Cardiac fibroblast (primary cell): Measurements from ENCODE around the gene OR52N2.

Source experiments
- DNase-seq, 2 donors: peaks; one replicate each; pipeline versions ENCODE4 v3.0.0 to v3.0.0-alpha.2; 2010; ENCODE audit warnings: low read depth in 2 of 2
- H3K4me3 ChIP-seq, 2 donors: replicated peaks in 1 of 2; 1 replicate in 1 of 2; 2 replicates in 1 of 2; pipeline ENCODE4 v1.5.1; 2011; ENCODE audit warnings: low read depth in 2 of 2, low read length in 2 of 2, mild to moderate bottlenecking in 2 of 2, moderate library complexity in 1 of 2
- CTCF ChIP-seq: IDR thresholded peaks from one replicate; pipeline ENCODE4 v1.5.1; 2011; ENCODE audit warnings: low read depth, mild to moderate bottlenecking, low read length, inconsistent platforms

OR52N2 gene

DNA sequence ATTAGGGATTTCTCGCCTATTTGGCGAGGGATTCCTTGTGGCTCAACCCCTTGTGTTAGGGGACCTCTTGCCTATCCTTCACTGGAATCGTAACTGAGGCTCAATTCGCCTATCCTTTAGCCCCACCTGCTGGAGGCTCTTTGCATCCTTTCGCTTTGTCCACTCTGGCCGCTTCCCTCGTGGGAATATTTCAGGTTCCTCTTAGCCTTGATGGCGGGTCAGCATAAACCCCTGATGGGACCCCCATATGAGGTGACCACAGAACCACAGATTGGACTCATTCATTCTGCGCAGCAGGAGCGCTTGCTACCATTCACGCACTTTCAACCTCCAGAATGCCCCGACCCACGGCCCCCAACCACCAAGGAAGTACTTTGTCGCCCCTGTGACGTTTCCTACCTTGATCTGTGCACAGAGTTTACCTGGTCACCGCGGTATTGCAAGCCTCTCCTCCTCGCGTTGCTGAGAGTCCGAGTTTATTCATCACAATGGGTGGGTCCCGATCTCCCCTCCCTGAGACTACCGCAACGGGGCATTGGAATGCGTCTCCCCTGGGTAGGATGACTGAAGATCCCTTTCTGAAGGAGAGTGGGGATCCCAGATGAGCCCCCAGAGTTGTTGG is at the start of gene OR52N2:
TSS of gene OR52N2 (plus strand) at position 425 of the 622 bp plus-strand sequence. CDS start 11,412 bp downstream, outside the sequence.
- peak; percentile 83 for TF ChIP-seq CTCF
- peak within 1 kb of the TSS; percentile 45 to 59 for H3K4me3 ChIP-seq
- DNase-seq, result peak; percentile 82

DNA sequence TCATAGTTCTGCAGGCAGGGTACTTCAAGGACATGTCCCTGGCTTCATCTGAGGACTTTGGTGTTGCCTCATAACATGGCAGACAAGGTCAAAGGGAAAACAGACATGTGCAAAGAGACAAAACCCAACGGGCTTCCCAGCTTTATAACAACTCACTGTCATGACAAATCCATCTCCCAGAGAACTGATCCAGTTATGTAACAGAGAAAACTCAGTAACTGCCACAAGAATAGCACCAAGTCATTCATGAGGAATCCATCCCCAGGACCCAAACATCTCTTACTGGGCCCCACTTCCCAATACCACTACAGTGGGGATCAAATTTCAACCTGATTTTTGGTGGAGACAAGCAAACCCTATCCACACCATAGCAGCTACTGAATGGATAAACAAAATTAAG is 41.7 kb upstream of the OR52N2 start:
- DNase-seq, result no peak
- no peak for TF ChIP-seq CTCF
- no peak overlapping the region for H3K4me3 ChIP-seq

DNA sequence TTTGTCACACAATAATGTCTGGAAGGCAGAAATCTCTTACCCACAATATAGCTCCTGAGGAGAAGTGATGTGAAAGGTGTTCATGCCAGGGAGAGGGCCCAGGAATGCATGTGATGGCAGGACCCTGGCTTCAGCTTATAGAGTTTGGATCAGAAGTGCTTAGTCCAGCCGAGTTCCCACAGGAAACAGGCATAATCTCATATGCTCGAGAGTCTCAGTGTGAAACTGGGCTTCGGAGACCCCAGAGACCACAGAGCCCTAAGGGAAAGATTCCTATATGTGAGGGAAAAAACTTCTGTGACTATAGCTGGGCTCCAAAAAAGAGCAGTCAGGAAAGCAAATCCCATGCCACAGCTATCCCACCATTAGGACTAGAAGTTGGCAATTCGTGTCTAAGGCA is 25.5 kb upstream of the OR52N2 start, which contains the start of gene OR52N5:
TSS of gene OR52N5 (minus strand) at position 101 of the 400 bp plus-strand sequence. CDS start 4,721 bp downstream, outside the sequence.
- DNase-seq, result no peak
- no peak for TF ChIP-seq CTCF
- no peak within 1 kb of the TSS for H3K4me3 ChIP-seq

- TF ChIP-seq CTCF, result no peak
- no peak within 1 kb of the TSS for H3K4me3 ChIP-seq
- DNase-seq, result no peak
Observed at GRCh38 chr11:5791165-5791564, 17.6 kb upstream of the OR52N2 start, which contains the start of gene OR52N1. Gene OR52N1, minus strand, starts transcription at chr11:5791265. Its CDS starts 2,449 bp downstream, at chr11:5788816.

DNA sequence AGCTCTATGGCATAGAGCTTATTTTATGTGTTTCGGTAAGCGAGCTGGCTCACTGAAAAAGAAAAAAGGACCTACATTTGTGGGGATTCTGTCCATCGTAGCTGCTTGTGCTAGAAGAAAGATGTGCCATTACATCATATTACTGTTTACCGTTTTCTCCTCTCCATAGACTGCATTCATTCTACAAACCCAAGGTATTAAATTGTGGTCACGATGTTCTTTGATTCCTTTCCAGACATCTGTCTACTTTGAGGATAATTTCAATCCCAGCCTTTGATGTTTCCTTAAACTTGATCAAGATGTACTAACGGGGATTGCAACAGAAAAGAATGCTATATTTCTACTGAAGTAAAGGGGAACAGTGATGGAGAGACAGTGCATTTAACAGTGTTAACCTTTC is 12.2 kb upstream of the OR52N2 start:
- DNase-seq, result no peak
- no peak overlapping the region for H3K4me3 ChIP-seq
- no peak for TF ChIP-seq CTCF

GRCh38 chr11:5803982-5804381 is 4.7 kb upstream of the OR52N2 start:
- no peak for DNase-seq
- TF ChIP-seq CTCF, result no peak
- H3K4me3 ChIP-seq, result no peak overlapping the region

- no peak overlapping the region for H3K4me3 ChIP-seq
- DNase-seq, result no peak
- no peak for TF ChIP-seq CTCF
Observed at GRCh38 chr11:5807580-5807979, 1.1 kb upstream of the OR52N2 start.
